Activated CD4-positive, CD25-positive, alpha-beta regulatory T cell (primary cell): ENCODE results near the gene ARID5B.

ENCODE experiments used
- DNase-seq, 4 experiments: peaks; one replicate each; lab custom pipeline; 2025; lab: John Stamatoyannopoulos, UW

ARID5B gene

GRCh38 chr10:61888744-61889143 is 12.8 kb upstream of the ARID5B start:
- no peak for DNase-seq

GRCh38 chr10:61890430-61890829 is 11.1 kb upstream of the ARID5B start:
- DNase-seq = no peak

GRCh38 chr10:61890881-61891409 is 10.6 kb upstream of the ARID5B start:
- DNase-seq = no peak

- DNase-seq = no peak
Observed at GRCh38 chr10:61891906-61892585, 9.5 kb upstream of the ARID5B start.

GRCh38 chr10:61892961-61893360 is 8.5 kb upstream of the ARID5B start:
- DNase-seq = no peak

- no peak for DNase-seq
Observed at GRCh38 chr10:61894133-61894532, 7.4 kb upstream of the ARID5B start.

- no peak for DNase-seq
Observed at GRCh38 chr10:61895898-61896600, 5.5 kb upstream of the ARID5B start.

GRCh38 chr10:61896854-61897661 is 4.4 kb upstream of the ARID5B start:
- DNase-seq = peak in 3 of 4 experiments; percentile 23 to 31 (median 30)

GRCh38 chr10:61897671-61898434 is 3.6 kb upstream of the ARID5B start:
- no peak for DNase-seq

- DNase-seq = no peak
Observed at GRCh38 chr10:61898435-61898778, 3.1 kb upstream of the ARID5B start.

- DNase-seq = no peak
Observed at GRCh38 chr10:61899069-61899531, 2.4 kb upstream of the ARID5B start.

GRCh38 chr10:61899663-61899996 is 1.9 kb upstream of the ARID5B start:
- DNase-seq = no peak

- DNase-seq = peak in 2 of 4 experiments; percentile 25 to 28
Observed at GRCh38 chr10:61899997-61900828, 1.3 kb upstream of the ARID5B start.

- no peak for DNase-seq
Observed at GRCh38 chr10:61901829-61902444, 438 bp downstream of the ARID5B start.

GRCh38 chr10:61902445-61903220 is 1.1 kb downstream of the ARID5B start:
- DNase-seq = peak; percentile 52 to 69 (median 60)

GRCh38 chr10:61903221-61903927 is 1.9 kb downstream of the ARID5B start:
- DNase-seq = peak; percentile 52 to 69 (median 60)

- DNase-seq = no peak
Observed at GRCh38 chr10:61903928-61904344, 2.4 kb downstream of the ARID5B start.

- DNase-seq = peak in 1 of 4 experiments; percentile 16
Observed at GRCh38 chr10:61904733-61905725, 3.5 kb downstream of the ARID5B start.
